ENCODE measurements around the gene FAM98C. TPM values are rescaled to one million over a fixed set of nuclear protein-coding genes. Genes with fewer than 3 reads are reported as not detected.
A peak's percentile ranks its signal among the peaks of the same experiment; 100 is the strongest.

FAM98C gene
- total RNA-seq, 1 experiment from 2014 or later: 10.2 TPM

GRCh38 chr19:38374332-38375097 is 28.4 kb upstream of the FAM98C start, which contains the start of gene PSMD8 (continued):
- no peak for TF ChIP-seq IRF2 (CRISPR knock-in tag; IDR thresholded peaks at IDR 0.05; ENCODE audit: borderline replicate concordance, low read depth)
- TF ChIP-seq ERG (CRISPR knock-in tag; IDR thresholded peaks at IDR 0.05): no peak

- no peak for ATAC-seq
- Mint-ChIP-seq H3K36me3 (peaks cover 12% of the 10 kb centered on the region), H3K27ac (peak overlapping the region; percentile 32), H3K9me3 (no peaks in the 10 kb centered on the region), H3K4me3 (peak overlapping the region; percentile 100), H3K4me1 (peaks cover 14% of the 10 kb centered on the region), H3K27me3 (ENCODE audit: low read depth) (peaks cover 22% of the 10 kb centered on the region)
- no peak for DNase-seq (ENCODE audit: low spot score)
- ChIA-PET POLR2A (interaction anchor here (1.2 to 2.5 kb wide), 5 partner anchors 13 to 55 kb away, joined by 4 to 27 read pairs (median 6); partner anchors contain the start of genes FAM98C, GGN, KCNK6 and SPRED3), CTCF (interaction anchor here (0.6 to 4.8 kb wide), 10 partner anchors 11 to 232 kb away, joined by 4 to 94 read pairs (median 7); partner anchors contain the start of genes C19orf33, FAM98C, GGN and SPRED3)
- no peak for TF ChIP-seq ETV6 (CRISPR knock-in tag; IDR thresholded peaks at IDR 0.05)
- TF ChIP-seq ZMAT4 (CRISPR knock-in tag; IDR thresholded peaks at IDR 0.05): no peak
- TF ChIP-seq AFF4 (CRISPR knock-in tag; IDR thresholded peaks at IDR 0.05; ENCODE audit: borderline replicate concordance): no peak
- no peak for TF ChIP-seq ZNF263 (CRISPR knock-in tag; IDR thresholded peaks at IDR 0.05; ENCODE audit: low read depth)
- no peak for TF ChIP-seq HMGXB4 (CRISPR knock-in tag; IDR thresholded peaks at IDR 0.05)
- no peak for TF ChIP-seq MAX (CRISPR knock-in tag; IDR thresholded peaks at IDR 0.05)
- TF ChIP-seq TCF7 (CRISPR knock-in tag; IDR thresholded peaks at IDR 0.05; ENCODE audit: low read depth): no peak
- no peak for TF ChIP-seq ZSCAN18 (CRISPR knock-in tag; IDR thresholded peaks at IDR 0.05)
- TF ChIP-seq NFATC4 (CRISPR knock-in tag; IDR thresholded peaks at IDR 0.05): no peak
- TF ChIP-seq EMX1 (CRISPR knock-in tag; IDR thresholded peaks at IDR 0.05): no peak
- no peak for TF ChIP-seq SMAD3 (CRISPR knock-in tag; IDR thresholded peaks at IDR 0.05; ENCODE audit: borderline replicate concordance)
- TF ChIP-seq ZNF232 (CRISPR knock-in tag; IDR thresholded peaks at IDR 0.05): no peak
- TF ChIP-seq ZNF425 (CRISPR knock-in tag; conservative IDR thresholded peaks at IDR 0.05): no peak
- no peak; the same call in 1 of the 2 replicates for TF ChIP-seq MYBL2 (CRISPR knock-in tag; IDR thresholded peaks at IDR 0.05)
- no peak for TF ChIP-seq SOX15 (CRISPR knock-in tag; IDR thresholded peaks at IDR 0.05)
- no peak for TF ChIP-seq E2F1 (CRISPR knock-in tag; IDR thresholded peaks at IDR 0.05)
- no peak for TF ChIP-seq ZNF396 (CRISPR knock-in tag; IDR thresholded peaks at IDR 0.05; ENCODE audit: borderline replicate concordance)
- no peak for TF ChIP-seq ZNF671 (CRISPR knock-in tag; IDR thresholded peaks at IDR 0.05)
- no peak for TF ChIP-seq GRHL2 (CRISPR knock-in tag; IDR thresholded peaks at IDR 0.05; ENCODE audit: insufficient replicate concordance, severe bottlenecking)
Observed at GRCh38 chr19:38375098-38375493, 27.8 kb upstream of the FAM98C start.

All from WTC11 (cell line).